ENCODE results near the gene FAM180A. TPM values are rescaled to one million over a fixed set of nuclear protein-coding genes. Genes with fewer than 3 reads are reported as not detected.

Gene FAM180A
- total RNA-seq, 3 donors from 2014 or later (not counting 1 experiment from before 2014, with no cell fraction given) = not detected

DNA sequence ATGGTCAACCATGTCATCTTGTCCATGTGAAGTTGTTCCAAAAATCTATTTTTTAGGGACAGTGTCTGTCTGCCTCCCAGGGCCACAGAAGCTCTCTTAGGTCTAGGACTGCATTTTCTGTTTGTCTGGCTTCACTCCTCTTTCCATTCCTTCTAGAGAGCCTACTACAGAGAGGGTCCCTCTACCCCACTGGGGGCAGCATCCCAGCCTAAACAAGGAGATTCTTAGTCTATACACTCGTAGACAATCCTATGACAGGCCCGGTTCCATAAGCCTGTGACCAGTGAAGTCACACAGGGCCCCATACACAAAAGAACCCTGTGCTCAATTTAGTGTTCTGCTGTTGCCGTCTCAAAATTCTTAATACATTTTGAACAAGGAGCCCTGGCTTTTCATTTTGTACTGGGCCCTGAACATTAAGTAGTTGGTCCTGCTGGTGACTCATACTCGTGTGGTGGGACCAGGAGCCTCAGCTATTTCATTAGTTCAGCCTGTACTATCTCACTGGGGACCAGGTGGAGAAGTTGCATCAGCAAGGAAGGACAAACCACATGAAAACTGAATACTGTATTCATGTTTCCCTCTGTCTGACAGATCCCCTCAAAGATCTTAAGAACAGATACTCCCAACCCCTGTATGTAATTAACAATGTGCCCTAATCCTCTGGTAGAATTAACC is 23.5 kb upstream of the FAM180A start:
- intact Hi-C loops (cut with micrococcal nuclease) = no loop called here
- Mint-ChIP-seq H3K9me3 (no peaks in the 10 kb centered on the region), H3K4me3 (no peak overlapping the region), H3K27me3 (ENCODE audit: low read depth in 2 of 2) (peaks cover 5 to 20% of the 10 kb centered on the region in 2 donors), H3K27ac (no peak overlapping the region), H3K4me1 (no peaks in the 10 kb centered on the region), H3K36me3 (no peaks in the 10 kb centered on the region)
- no peaks in the 10 kb centered on the region for H3K4me1 ChIP-seq (ENCODE audit: control insufficient read depth, insufficient read depth, low read length)
- no peak for ATAC-seq
- H3K9me3 ChIP-seq (ENCODE audit: control insufficient read depth, insufficient read depth, low read length) = no peaks in the 10 kb centered on the region
- DNase-seq = no peak
- H3K27me3 ChIP-seq (ENCODE audit: control insufficient read depth, insufficient read depth, low read length) = no peaks in the 10 kb centered on the region
- TF ChIP-seq, protein P1, sequence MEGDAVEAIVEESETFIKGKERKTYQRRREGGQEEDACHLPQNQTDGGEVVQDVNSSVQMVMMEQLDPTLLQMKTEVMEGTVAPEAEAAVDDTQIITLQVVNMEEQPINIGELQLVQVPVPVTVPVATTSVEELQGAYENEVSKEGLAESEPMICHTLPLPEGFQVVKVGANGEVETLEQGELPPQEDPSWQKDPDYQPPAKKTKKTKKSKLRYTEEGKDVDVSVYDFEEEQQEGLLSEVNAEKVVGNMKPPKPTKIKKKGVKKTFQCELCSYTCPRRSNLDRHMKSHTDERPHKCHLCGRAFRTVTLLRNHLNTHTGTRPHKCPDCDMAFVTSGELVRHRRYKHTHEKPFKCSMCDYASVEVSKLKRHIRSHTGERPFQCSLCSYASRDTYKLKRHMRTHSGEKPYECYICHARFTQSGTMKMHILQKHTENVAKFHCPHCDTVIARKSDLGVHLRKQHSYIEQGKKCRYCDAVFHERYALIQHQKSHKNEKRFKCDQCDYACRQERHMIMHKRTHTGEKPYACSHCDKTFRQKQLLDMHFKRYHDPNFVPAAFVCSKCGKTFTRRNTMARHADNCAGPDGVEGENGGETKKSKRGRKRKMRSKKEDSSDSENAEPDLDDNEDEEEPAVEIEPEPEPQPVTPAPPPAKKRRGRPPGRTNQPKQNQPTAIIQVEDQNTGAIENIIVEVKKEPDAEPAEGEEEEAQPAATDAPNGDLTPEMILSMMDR (IDR thresholded peaks at IDR 0.05) = no peak
- H3K27ac ChIP-seq (ENCODE audit: low read length) = no peak overlapping the region
- WGBS (ENCODE audit: insufficient coverage) = 74% methylated on average over 4 of the region's 4 CpGs
- H3K4me3 ChIP-seq (ENCODE audit: low read length) = no peak overlapping the region
- H3K36me3 ChIP-seq (ENCODE audit: control insufficient read depth, insufficient read depth, low read length) = no peaks in the 10 kb centered on the region

DNA sequence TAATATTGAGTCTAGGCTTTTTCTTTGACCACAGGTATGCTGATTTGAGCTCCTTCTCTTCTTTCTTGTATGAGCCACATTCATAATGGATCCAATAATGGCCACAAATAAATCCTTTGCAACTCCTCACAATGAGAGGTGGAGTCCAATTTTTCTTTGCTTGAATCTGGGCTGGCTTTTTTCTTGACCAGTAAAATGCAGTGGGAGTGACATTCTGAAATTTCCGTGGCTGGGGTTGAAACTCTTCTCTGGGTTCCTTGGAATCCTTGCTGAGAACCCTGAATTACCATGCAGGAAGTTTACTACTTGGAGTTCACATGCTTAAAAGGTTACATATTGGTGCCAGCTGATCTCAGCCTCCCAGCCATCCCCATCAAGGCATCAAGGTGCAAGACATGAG is 22.4 kb upstream of the FAM180A start:
- no peak for ATAC-seq
- TF ChIP-seq, protein P1 (IDR thresholded peaks at IDR 0.05) = no peak
- Mint-ChIP-seq H3K27ac (no peak overlapping the region), H3K36me3 (no peaks in the 10 kb centered on the region), H3K4me3 (no peak overlapping the region), H3K4me1 (no peaks in the 10 kb centered on the region), H3K27me3 (ENCODE audit: low read depth in 2 of 2) (peaks cover 5 to 28% of the 10 kb centered on the region in 2 donors), H3K9me3 (no peaks in the 10 kb centered on the region)
- Histone ChIP-seq H3K27me3 (ENCODE audit: control insufficient read depth, insufficient read depth, low read length) (no peaks in the 10 kb centered on the region), H3K4me1 (ENCODE audit: control insufficient read depth, insufficient read depth, low read length) (no peaks in the 10 kb centered on the region), H3K27ac (ENCODE audit: low read length) (no peak overlapping the region), H3K4me3 (ENCODE audit: low read length) (no peak overlapping the region), H3K9me3 (ENCODE audit: control insufficient read depth, insufficient read depth, low read length) (no peaks in the 10 kb centered on the region), H3K36me3 (ENCODE audit: control insufficient read depth, insufficient read depth, low read length) (no peaks in the 10 kb centered on the region)
- WGBS (ENCODE audit: insufficient coverage) = 74% methylated on average over 1 of the region's 1 CpG
- intact Hi-C loops (cut with micrococcal nuclease) = no loop called here
- no peak for DNase-seq

DNA sequence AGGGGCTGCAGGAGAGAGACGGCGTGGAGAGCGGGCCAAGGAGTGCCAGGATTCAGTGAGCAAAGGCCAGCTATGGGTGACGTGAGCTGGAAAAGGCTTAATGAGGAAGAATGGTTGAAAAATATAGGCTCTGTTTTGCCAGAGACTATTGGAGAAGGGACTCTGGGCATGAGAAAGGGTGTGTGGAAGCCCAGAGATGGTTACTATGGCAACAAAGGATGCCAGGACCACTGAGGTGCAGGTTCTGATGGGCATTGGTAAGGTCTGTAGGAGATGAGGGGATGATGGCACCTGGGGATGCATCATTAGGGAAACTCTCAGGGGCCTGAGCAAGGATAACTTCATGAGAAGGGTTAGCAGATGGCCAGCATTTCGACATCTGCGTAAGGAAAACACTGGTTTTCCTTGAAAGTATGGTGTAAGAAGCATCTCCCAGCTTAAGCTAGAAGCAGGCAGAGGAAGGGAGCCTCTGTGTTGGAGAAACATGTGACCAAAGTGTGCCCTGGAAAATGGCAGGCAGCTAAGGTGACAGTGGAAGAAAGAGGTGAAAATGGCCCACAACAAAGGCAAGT is 21.6 kb upstream of the FAM180A start:
- WGBS (ENCODE audit: insufficient coverage) = 92% methylated on average over 6 of the region's 6 CpGs
- intact Hi-C loops (cut with micrococcal nuclease) = no loop called here

More for the DNA sequence above, 21.6 kb upstream of the FAM180A start:
- Mint-ChIP-seq H3K4me1 (no peaks in the 10 kb centered on the region), H3K36me3 (no peaks in the 10 kb centered on the region), H3K9me3 (no peaks in the 10 kb centered on the region), H3K4me3 (no peak overlapping the region), H3K27me3 (ENCODE audit: low read depth in 2 of 2) (peaks cover 5 to 35% of the 10 kb centered on the region in 2 donors), H3K27ac (no peak overlapping the region)
- Histone ChIP-seq H3K4me3 (ENCODE audit: low read length) (no peak overlapping the region), H3K9me3 (ENCODE audit: control insufficient read depth, insufficient read depth, low read length) (no peaks in the 10 kb centered on the region), H3K27ac (ENCODE audit: low read length) (no peak overlapping the region), H3K4me1 (ENCODE audit: control insufficient read depth, insufficient read depth, low read length) (no peaks in the 10 kb centered on the region), H3K27me3 (ENCODE audit: control insufficient read depth, insufficient read depth, low read length) (no peaks in the 10 kb centered on the region), H3K36me3 (ENCODE audit: control insufficient read depth, insufficient read depth, low read length) (no peaks in the 10 kb centered on the region)
- no peak for ATAC-seq
- DNase-seq = no peak
- TF ChIP-seq, protein P1 (IDR thresholded peaks at IDR 0.05) = no peak
